Osteoblast (primary cell): ENCODE data around the gene CLDN18. TPM values are rescaled to one million over a fixed set of nuclear protein-coding genes. Genes with fewer than 3 reads are reported as not detected.

ENCODE experiments used
- DNase-seq: peaks from one replicate; pipeline ENCODE4 v3.0.0; 2011; ENCODE audit warnings: low spot score, mixed read lengths; ENCODE audit not compliant: insufficient read length; ENCODE audit errors: missing footprints
- H2AFZ ChIP-seq: 2 replicates; pipeline ENCODE4 v1.6.0; 2011; ENCODE audit warnings: mild to moderate bottlenecking, low read length
- H3K27ac ChIP-seq: 2 replicates; pipeline ENCODE4 v1.5.1; 2011; ENCODE audit warnings: mild to moderate bottlenecking, low read depth, low read length, moderate library complexity
- H3K27me3 ChIP-seq: 2 replicates; pipeline ENCODE4 v1.6.0; 2012; ENCODE audit warnings: mild to moderate bottlenecking, control low read depth, inconsistent platforms, low read length, moderate library complexity; ENCODE audit not compliant: insufficient read depth
- H3K36me3 ChIP-seq: 2 replicates; pipeline ENCODE4 v1.5.1; 2011; ENCODE audit warnings: mild to moderate bottlenecking, low read length, control low read depth, moderate library complexity; ENCODE audit not compliant: insufficient read depth
- H3K4me1 ChIP-seq: 2 replicates; pipeline ENCODE4 v1.5.1; 2011; ENCODE audit warnings: mild to moderate bottlenecking, low read length, control low read depth, moderate library complexity; ENCODE audit not compliant: insufficient read depth
- H3K4me2 ChIP-seq: 2 replicates; pipeline ENCODE4 v1.6.0; 2011; ENCODE audit warnings: mild to moderate bottlenecking, low read length; ENCODE audit not compliant: insufficient read depth
- H3K4me3 ChIP-seq: fragments of 200-600 bp; sonication (generic); 3 replicates; pipeline ENCODE4 v1.5.1; 2012; ENCODE audit warnings: mild to moderate bottlenecking, low read length, inconsistent platforms; ENCODE audit not compliant: insufficient read depth
- H3K79me2 ChIP-seq: 2 replicates; pipeline ENCODE4 v1.6.0; 2012; ENCODE audit warnings: mild to moderate bottlenecking, low read length, control low read depth, inconsistent platforms; ENCODE audit not compliant: insufficient read depth
- H3K9me3 ChIP-seq: 2 replicates; pipeline ENCODE4 v1.5.1; 2011; ENCODE audit warnings: low read depth, low read length, control low read depth
- H4K20me1 ChIP-seq: 2 replicates; pipeline ENCODE4 v1.6.0; 2012; ENCODE audit warnings: mild to moderate bottlenecking, low read length, control low read depth; ENCODE audit not compliant: insufficient read depth
- CTCF ChIP-seq: IDR thresholded peaks from 2 replicates; pipeline ENCODE4 v1.5.1; 2011; ENCODE audit warnings: mild to moderate bottlenecking, low read depth, low read length, moderate library complexity; ENCODE audit errors: extremely low read depth
- total RNA-seq: library from RNA; depleted of rRNA; stranded (reverse); fragments of >200 nt; gene quantifications from 2 replicates; pipeline ENCODE4 v1.2.3, GENCODE V29; 2012

Gene CLDN18
- total RNA-seq, 1 donor: not detected

- Histone ChIP-seq H2AFZ (no peak overlapping the region), H3K9me3 (no peaks in the 10 kb centered on the region), H3K27me3 (no peaks in the 10 kb centered on the region), H3K36me3 (peaks cover 24% of the 10 kb centered on the region), H3K79me2 (no peaks in the 10 kb centered on the region), H3K27ac (no peak overlapping the region), H3K4me2 (no peak overlapping the region), H3K4me1 (peaks cover 12% of the 10 kb centered on the region), H4K20me1 (no peaks in the 10 kb centered on the region), H3K4me3 (no peak overlapping the region)
- DNase-seq: no peak
- no peak for TF ChIP-seq CTCF
These were observed 49.3 kb downstream of the CLDN18 start for GRCh38 chr3:138059261-138059660.

GRCh38 chr3:138060792-138061191 lies 50.8 kb downstream of the CLDN18 start:
- H3K4me3 ChIP-seq: no peak overlapping the region
- no peak overlapping the region for H3K4me2 ChIP-seq
- no peaks in the 10 kb centered on the region for H4K20me1 ChIP-seq
- H3K4me1 ChIP-seq: peaks cover 12% of the 10 kb centered on the region
- no peaks in the 10 kb centered on the region for H3K79me2 ChIP-seq
- DNase-seq: peak; percentile 74
- no peaks in the 10 kb centered on the region for H3K9me3 ChIP-seq
- peaks cover 36% of the 10 kb centered on the region for H3K36me3 ChIP-seq
- no peak for TF ChIP-seq CTCF
- no peak overlapping the region for H2AFZ ChIP-seq
- H3K27me3 ChIP-seq: no peaks in the 10 kb centered on the region
- no peak overlapping the region for H3K27ac ChIP-seq

- H3K27ac ChIP-seq: peak overlapping the region; percentile 4
- H4K20me1 ChIP-seq: no peaks in the 10 kb centered on the region
- H2AFZ ChIP-seq: no peak overlapping the region
- peaks cover 12% of the 10 kb centered on the region for H3K4me1 ChIP-seq
- H3K27me3 ChIP-seq: no peaks in the 10 kb centered on the region
- peaks cover 49% of the 10 kb centered on the region for H3K36me3 ChIP-seq
- H3K9me3 ChIP-seq: no peaks in the 10 kb centered on the region
- H3K4me2 ChIP-seq: no peak overlapping the region
- no peak for DNase-seq
- H3K79me2 ChIP-seq: no peaks in the 10 kb centered on the region
- TF ChIP-seq CTCF: no peak
- no peak overlapping the region for H3K4me3 ChIP-seq
These were observed 52.1 kb downstream of the CLDN18 start for GRCh38 chr3:138062037-138062436.

- peaks cover 54% of the 10 kb centered on the region for H3K36me3 ChIP-seq
- peak overlapping the region; percentile 4 for H3K27ac ChIP-seq
- no peaks in the 10 kb centered on the region for H3K79me2 ChIP-seq
These were observed 52.7 kb downstream of the CLDN18 start for GRCh38 chr3:138062626-138063025.

More at GRCh38 chr3:138062626-138063025, 52.7 kb downstream of the CLDN18 start:
- H3K4me2 ChIP-seq: no peak overlapping the region
- peaks cover 12% of the 10 kb centered on the region for H3K4me1 ChIP-seq
- H2AFZ ChIP-seq: no peak overlapping the region
- H4K20me1 ChIP-seq: no peaks in the 10 kb centered on the region
- no peak overlapping the region for H3K4me3 ChIP-seq
- TF ChIP-seq CTCF: no peak
- no peaks in the 10 kb centered on the region for H3K9me3 ChIP-seq
- H3K27me3 ChIP-seq: no peaks in the 10 kb centered on the region
- peak; percentile 84 for DNase-seq
